ENCODE measurements around the gene FLOT1. TPM values are rescaled to one million over a fixed set of nuclear protein-coding genes. Genes with fewer than 3 reads are reported as not detected.
A peak's percentile ranks its signal among the peaks of the same experiment; 100 is the strongest.

The FLOT1 gene
- total RNA-seq, 1 experiment from 2014 or later = 176 TPM

DNA sequence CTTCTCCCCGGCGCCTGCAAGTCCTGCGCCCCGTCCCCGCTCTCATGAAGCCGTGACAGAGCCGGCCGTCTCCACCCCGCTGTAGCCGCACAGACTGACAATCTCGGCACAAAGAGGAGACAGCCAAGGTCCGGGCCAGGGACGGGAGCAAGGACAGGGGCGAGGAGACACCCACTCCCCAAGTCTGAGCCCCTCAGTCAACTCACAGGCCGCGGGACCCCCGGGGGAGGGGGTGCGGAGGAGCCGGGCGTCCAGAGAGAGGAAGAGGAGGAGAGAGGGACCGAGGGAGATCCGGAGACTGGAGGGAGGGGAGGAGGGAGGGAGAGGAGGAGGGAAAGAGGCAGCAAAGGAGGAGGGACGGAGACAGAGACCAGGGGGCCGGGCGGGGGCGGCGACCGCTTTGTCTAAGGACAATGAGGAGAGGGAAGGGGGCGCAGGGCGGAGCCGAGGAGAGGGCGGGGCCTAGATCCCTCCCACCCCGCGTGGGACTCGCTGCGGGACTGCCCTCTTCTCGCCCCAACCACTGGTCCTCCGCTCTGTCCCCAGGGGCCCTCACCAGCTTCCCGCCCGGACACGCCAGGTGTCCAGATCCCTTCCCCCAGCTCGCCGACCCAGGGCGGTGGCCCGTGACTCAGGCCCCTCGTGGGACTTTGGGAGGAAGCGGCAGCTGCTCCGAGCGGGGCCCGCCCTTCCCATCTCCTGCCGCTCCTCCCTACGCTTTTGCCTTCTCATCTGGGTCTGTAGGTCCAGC lies 55.4 kb downstream of the FLOT1 start:
- H3K36me3 ChIP-seq (ENCODE audit: control insufficient read depth, insufficient read depth, low read length) = no peaks in the 10 kb centered on the region
- TF ChIP-seq SIN3A (IDR thresholded peaks at IDR 0.05; ENCODE audit: borderline replicate concordance, insufficient read depth, low read depth, low read length) (peak; percentile 87; the same call in 1 of the 2 replicates), TCF7L2 (IDR thresholded peaks at IDR 0.05; ENCODE audit: low read depth, low read length) (no peak), POLR2AphosphoS5 (IDR thresholded peaks at IDR 0.05; ENCODE audit: low read depth, low read length) (peak; percentile 85)
- intact Hi-C loops (cut with micrococcal nuclease; ENCODE audit: unreplicated experiment) = no loop called here
- H3K9me3 ChIP-seq (ENCODE audit: control insufficient read depth, insufficient read depth, low read depth, low read length) = no peaks in the 10 kb centered on the region
- peak; percentile 71 for ATAC-seq
- H3K27me3 ChIP-seq (ENCODE audit: control insufficient read depth, insufficient read depth, low read length) = no peaks in the 10 kb centered on the region
- peak overlapping the region; percentile 85 to 96 for H3K4me3 ChIP-seq (ENCODE audit: low read depth in 2 of 2, low read length in 2 of 2)
- peaks cover 40% of the 10 kb centered on the region for H3K4me1 ChIP-seq (ENCODE audit: control insufficient read depth, insufficient read depth, low read length)
- no TSS peak for BruUV-seq (replicated peaks)
- DNase-seq (ENCODE audit: low read depth, low spot score) = peak; percentile 68
- ChIA-PET POLR2A (no interaction called here), CTCF (interaction anchor here (2.5 kb wide), 1 partner anchor 8 kb away, joined by 11 read pairs; no protein-coding TSS in a partner anchor)
- H3K27ac ChIP-seq (ENCODE audit: low read length) = peak overlapping the region; percentile 86
- in situ Hi-C loops (cut with HindIII; ENCODE audit: low pct_unique_long_range_greater_than_20kb, low sequenced_read_pairs) = no loop called here

DNA sequence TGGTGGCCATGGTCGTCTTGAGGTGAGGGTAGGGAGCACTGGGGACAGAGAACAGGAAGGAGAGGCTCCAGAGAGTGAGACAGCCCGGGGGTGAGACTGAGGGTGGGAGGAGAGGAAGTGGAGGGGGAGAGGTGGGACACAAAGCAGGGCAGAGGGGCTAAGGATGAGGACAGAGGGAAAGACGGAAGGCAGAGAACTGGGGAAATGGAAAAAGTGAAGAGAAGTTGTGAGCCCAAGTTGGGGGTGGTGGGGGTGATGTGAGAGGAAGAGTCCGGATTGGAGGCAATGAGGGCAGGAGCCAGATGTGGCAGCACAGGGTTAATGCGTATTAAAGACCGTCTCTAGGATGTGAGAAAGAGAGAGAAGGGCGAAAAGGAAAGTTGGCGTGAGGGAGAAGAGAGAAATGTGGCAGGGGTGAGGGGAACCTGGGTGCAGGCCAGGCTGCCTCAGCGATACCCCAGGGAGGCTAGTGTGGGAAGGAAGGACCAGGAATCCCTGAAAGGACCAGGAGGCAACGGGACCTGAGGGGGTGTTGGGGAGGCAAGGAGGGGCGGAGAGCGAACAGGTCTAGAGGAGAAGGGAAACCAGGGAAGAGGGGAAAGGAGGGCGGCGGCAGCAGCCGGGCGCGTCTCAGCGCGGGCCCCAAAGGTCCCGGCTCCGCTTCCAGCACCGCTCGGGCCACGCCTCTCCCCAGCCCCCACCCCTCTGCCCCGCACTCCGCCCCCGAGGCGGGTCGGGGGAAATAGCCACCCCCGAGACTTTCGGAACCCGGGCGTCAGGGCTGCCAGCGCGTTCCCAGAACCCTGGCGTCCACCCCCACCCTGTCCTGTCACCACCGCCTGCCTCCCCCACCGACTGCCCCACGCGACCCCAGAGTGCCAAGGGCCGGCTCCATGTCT lies 56.2 kb downstream of the FLOT1 start, which contains the start of gene PPP1R18:
PPP1R18 (minus strand) TSS at position 637 of the 899 bp plus-strand sequence; CDS start at position 10, 627 bp downstream.
- DNase-seq (ENCODE audit: low read depth, low spot score) (no peak), ATAC-seq (peak; percentile 49)
- no TSS peak for BruUV-seq (replicated peaks)
- in situ Hi-C loops (cut with HindIII; ENCODE audit: low pct_unique_long_range_greater_than_20kb, low sequenced_read_pairs) (no loop called here), intact Hi-C loops (cut with micrococcal nuclease; ENCODE audit: unreplicated experiment) (no loop called here)
- peak within 1 kb of the TSS; percentile 94 for H3K27ac ChIP-seq (ENCODE audit: low read length)
- H3K27me3 ChIP-seq (ENCODE audit: control insufficient read depth, insufficient read depth, low read length) = no peaks in the 10 kb centered on the region
- POLR2A ChIA-PET = no interaction called here
- peaks cover 38% of the 10 kb centered on the region for H3K4me1 ChIP-seq (ENCODE audit: control insufficient read depth, insufficient read depth, low read length)
- H3K9me3 ChIP-seq (ENCODE audit: control insufficient read depth, insufficient read depth, low read depth, low read length) = no peaks in the 10 kb centered on the region
- no peak; the same call in 1 of the 2 replicates for TF ChIP-seq SIN3A (IDR thresholded peaks at IDR 0.05; ENCODE audit: borderline replicate concordance, insufficient read depth, low read depth, low read length)
- TF ChIP-seq POLR2AphosphoS5 (IDR thresholded peaks at IDR 0.05; ENCODE audit: low read depth, low read length) = peak; percentile 22; the same call in 1 of the 2 replicates
- no peaks in the 10 kb centered on the region for H3K36me3 ChIP-seq (ENCODE audit: control insufficient read depth, insufficient read depth, low read length)
- peak within 1 kb of the TSS; percentile 85 to 96 for H3K4me3 ChIP-seq (ENCODE audit: low read depth in 2 of 2, low read length in 2 of 2)
- CTCF ChIA-PET = no interaction called here

DNA sequence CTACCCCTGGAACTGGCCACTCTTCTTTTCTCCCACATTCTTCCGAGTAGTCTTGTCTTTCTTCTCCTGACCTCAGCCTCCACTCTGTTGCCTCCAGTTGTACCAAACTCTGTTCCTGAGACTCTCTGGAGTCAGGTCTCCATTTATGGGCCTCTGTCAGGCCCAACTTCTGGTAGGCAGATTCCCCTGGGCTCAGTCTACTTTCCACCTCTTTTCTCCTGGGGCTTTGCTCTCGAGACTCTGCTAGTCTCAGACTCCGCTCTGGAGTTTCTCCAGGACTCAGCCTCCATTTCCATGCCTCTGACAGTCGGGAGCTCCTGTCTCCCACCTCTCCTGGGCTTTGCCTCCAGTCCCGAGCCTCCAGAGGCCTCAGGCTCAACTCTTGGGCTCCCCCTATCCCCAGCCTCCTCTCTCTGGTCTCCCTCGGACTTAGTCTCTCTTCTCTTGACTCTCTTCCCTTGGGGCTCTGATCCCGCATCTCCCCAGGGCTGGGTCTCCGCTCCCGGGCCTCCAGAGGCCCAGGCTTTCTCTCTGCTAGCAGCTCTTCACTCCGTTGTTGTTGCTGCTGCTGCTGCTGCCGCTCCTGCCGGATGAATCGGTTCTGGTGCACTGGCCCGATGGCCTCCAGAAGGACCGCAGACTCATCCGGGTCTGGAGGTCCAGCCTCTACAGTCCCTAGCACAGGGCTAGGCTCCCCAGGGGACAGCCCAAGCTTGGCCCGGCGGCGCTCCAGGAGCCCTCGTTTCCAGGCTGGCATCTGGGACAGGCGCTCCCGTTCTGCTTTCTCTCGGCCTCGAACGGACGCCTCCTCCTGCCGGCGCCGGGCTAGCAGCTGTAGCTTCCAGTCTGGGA lies 57.1 kb downstream of the FLOT1 start:
- no peaks in the 10 kb centered on the region for H3K36me3 ChIP-seq (ENCODE audit: control insufficient read depth, insufficient read depth, low read length)
- TSS peak; percentile 71 for BruUV-seq (replicated peaks)
- H3K4me1 ChIP-seq (ENCODE audit: control insufficient read depth, insufficient read depth, low read length) = peaks cover 38% of the 10 kb centered on the region
- H3K27me3 ChIP-seq (ENCODE audit: control insufficient read depth, insufficient read depth, low read length) = no peaks in the 10 kb centered on the region
- CTCF ChIA-PET = no interaction called here
- intact Hi-C loops (cut with micrococcal nuclease; ENCODE audit: unreplicated experiment) (no loop called here), in situ Hi-C loops (cut with HindIII; ENCODE audit: low pct_unique_long_range_greater_than_20kb, low sequenced_read_pairs) (no loop called here)
- DNase-seq (ENCODE audit: low read depth, low spot score) (no peak), ATAC-seq (no peak)
- H3K4me3 ChIP-seq (ENCODE audit: low read depth in 2 of 2, low read length in 2 of 2) = peak overlapping the region; percentile 85 to 96
- POLR2A ChIA-PET = no interaction called here
- peak overlapping the region; percentile 94 for H3K27ac ChIP-seq (ENCODE audit: low read length)
- TF ChIP-seq, protein P1, sequence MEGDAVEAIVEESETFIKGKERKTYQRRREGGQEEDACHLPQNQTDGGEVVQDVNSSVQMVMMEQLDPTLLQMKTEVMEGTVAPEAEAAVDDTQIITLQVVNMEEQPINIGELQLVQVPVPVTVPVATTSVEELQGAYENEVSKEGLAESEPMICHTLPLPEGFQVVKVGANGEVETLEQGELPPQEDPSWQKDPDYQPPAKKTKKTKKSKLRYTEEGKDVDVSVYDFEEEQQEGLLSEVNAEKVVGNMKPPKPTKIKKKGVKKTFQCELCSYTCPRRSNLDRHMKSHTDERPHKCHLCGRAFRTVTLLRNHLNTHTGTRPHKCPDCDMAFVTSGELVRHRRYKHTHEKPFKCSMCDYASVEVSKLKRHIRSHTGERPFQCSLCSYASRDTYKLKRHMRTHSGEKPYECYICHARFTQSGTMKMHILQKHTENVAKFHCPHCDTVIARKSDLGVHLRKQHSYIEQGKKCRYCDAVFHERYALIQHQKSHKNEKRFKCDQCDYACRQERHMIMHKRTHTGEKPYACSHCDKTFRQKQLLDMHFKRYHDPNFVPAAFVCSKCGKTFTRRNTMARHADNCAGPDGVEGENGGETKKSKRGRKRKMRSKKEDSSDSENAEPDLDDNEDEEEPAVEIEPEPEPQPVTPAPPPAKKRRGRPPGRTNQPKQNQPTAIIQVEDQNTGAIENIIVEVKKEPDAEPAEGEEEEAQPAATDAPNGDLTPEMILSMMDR (IDR thresholded peaks at IDR 0.05) = peak; percentile 69
- TF ChIP-seq SIN3A (IDR thresholded peaks at IDR 0.05; ENCODE audit: borderline replicate concordance, insufficient read depth, low read depth, low read length) = no peak
- no peak for TF ChIP-seq TCF7L2 (IDR thresholded peaks at IDR 0.05; ENCODE audit: low read depth, low read length)
- H3K9me3 ChIP-seq (ENCODE audit: control insufficient read depth, insufficient read depth, low read depth, low read length) = no peaks in the 10 kb centered on the region

Measured in Panc1 (cell line).